Lung (tissue), 12 donors: Measurements from ENCODE around the gene FBXO40. TPM values are rescaled to one million over a fixed set of nuclear protein-coding genes. Genes with fewer than 3 reads are reported as not detected.
A peak's percentile ranks its signal among the peaks of the same experiment; 100 is the strongest.

Experiments
- ATAC-seq: fragments of 200-7000 bp; cut with Tn5 transposase; one replicate; pipeline ENCODE4 v1.9.1; 2020; ENCODE audit warnings: moderate number of reproducible peaks; ENCODE audit not compliant: insufficient read depth, low FRiP score
- DNase-seq, 3 donors: peaks; one replicate each; pipeline ENCODE4 v3.0.0-alpha.2; 2013 to 2017
- H3K27ac ChIP-seq, 2 donors: one replicate each; pipeline ENCODE4 v1.5.1; 2013; ENCODE audit warnings: mild to moderate bottlenecking in 2 of 2, moderate library complexity in 2 of 2, control low read depth in 1 of 2, inconsistent platforms in 1 of 2, low read depth in 1 of 2, low read length in 1 of 2
- H3K27me3 ChIP-seq, 3 donors: one replicate each; pipeline ENCODE4 v1.5.1; 2013; ENCODE audit warnings: low read length in 2 of 3; ENCODE audit not compliant: control insufficient read depth in 3 of 3, insufficient read depth in 3 of 3
- H3K36me3 ChIP-seq, 4 donors: one replicate each; pipeline ENCODE4 v1.5.1; 2013; ENCODE audit warnings: low read length in 4 of 4, mild to moderate bottlenecking in 1 of 4, moderate library complexity in 1 of 4; ENCODE audit not compliant: control insufficient read depth in 4 of 4, insufficient read depth in 4 of 4
- H3K4me1 ChIP-seq, 5 donors: one replicate each; pipeline ENCODE4 v1.5.1; 2013; ENCODE audit warnings: low read length in 5 of 5, mild to moderate bottlenecking in 2 of 5, moderate library complexity in 1 of 5; ENCODE audit not compliant: control insufficient read depth in 5 of 5, insufficient read depth in 5 of 5
- H3K4me3 ChIP-seq: one replicate; pipeline ENCODE4 v1.5.1; 2013; ENCODE audit warnings: mild to moderate bottlenecking, control low read depth, moderate library complexity
- H3K9ac ChIP-seq, 2 donors: one replicate each; pipeline ENCODE4 v1.5.1; 2013; ENCODE audit warnings: low read length in 2 of 2, control low read depth in 1 of 2; ENCODE audit not compliant: insufficient read depth in 1 of 2
- H3K9me3 ChIP-seq, 4 donors: one replicate each; pipeline ENCODE4 v1.5.1; 2013; ENCODE audit warnings: low read length in 3 of 4, mild to moderate bottlenecking in 1 of 4, moderate library complexity in 1 of 4; ENCODE audit not compliant: control insufficient read depth in 4 of 4, insufficient read depth in 3 of 4
- CTCF ChIP-seq: IDR thresholded peaks from 2 replicates; pipeline ENCODE4 v1.5.1; 2012; ENCODE audit warnings: mild to moderate bottlenecking; ENCODE audit errors: control extremely low read depth, extremely low read depth
- WGBS, 2 donors: extraction: QIAGEN DNeasy Blood & Tissue Kit; methylation state at CpG; one replicate each; pipeline ENCODE4 v1.1.7; 2013; 5-methylcytosine and 5-hydroxymethylcytosine counted together
- polyA plus RNA-seq, 2 donors: library from polyadenylated mRNA; stranded (reverse); fragments of 200-250 nt; gene quantifications; one replicate each; pipeline ENCODE4 v1.2.1, GENCODE V29; 2013
- total RNA-seq, 2 donors: library from RNA; depleted of rRNA in 1 of 2; stranded (reverse); fragments of >200 nt in 1 of 2; gene quantifications; one replicate each; pipeline ENCODE4 v1.2.1, GENCODE V29; 2014 to 2021
- donor health status: control.
- donor health status: control.
- donor health status: Bipolar disorder and iron deficiency.
- donor health status: healthy.
- donor health status: DM: yes; HTN: yes; CAD: no.

Gene FBXO40
- total and polyA plus RNA-seq, 4 donors: 0.03 to 0.06 TPM; not detected in 2

DNA sequence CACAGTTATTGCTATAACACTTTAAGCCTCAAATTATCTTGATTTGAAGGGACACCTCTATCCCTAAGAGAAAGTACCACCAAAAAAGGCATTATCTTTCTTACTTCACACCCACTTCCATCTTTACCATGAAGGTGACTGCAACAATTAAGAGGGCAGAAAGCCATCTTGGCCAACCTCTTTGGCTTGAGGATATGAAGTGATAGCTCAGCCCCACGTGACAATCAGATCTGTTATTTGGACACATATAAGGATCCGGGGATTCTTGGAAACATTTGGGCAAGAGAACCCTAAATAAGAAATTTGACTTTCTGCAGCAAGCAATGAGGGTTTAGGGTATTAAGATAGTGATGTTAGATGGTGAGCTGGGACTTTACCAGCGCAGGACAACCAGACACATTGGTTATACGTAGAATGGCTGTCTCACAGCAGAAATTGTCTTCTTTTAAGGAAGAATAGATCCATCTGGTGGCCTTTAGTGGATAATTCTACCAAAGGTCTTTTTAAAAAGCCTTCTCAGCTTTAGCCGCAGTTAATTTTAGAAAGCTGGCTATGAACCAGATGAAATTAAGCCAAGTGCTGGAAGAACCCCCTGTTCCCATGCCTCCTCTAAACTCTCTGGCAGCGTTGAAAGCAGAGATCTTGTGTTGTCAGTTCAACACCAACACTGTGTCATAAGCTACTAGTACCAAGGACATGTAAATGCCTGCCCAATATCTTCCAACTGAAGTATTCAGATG lies 55.2 kb downstream of the FBXO40 start:
- TF ChIP-seq CTCF: no peak
- 76 to 85% methylated on average over 6 of the region's 6 CpGs for WGBS, 2 donors
- peak overlapping the region in 1 of 2 donors; percentile 80 for H3K27ac ChIP-seq
- no peak overlapping the region for H3K9ac ChIP-seq
- DNase-seq (peak; percentile 33 to 88 (median 80)), ATAC-seq (no peak)
- H3K4me1 ChIP-seq: peaks cover 0 to 9% (median 0%) of the 10 kb centered on the region in 5 donors
- no peaks in the 10 kb centered on the region for H3K27me3 ChIP-seq
- H3K36me3 ChIP-seq: peaks cover 0 to 6% (median 0%) of the 10 kb centered on the region in 4 donors
- H3K4me3 ChIP-seq: no peak overlapping the region
- peaks cover 0 to 2% (median 0%) of the 10 kb centered on the region in 4 donors for H3K9me3 ChIP-seq

GRCh38 chr3:121649645-121650044 lies 56.5 kb downstream of the FBXO40 start:
- Histone ChIP-seq H3K9me3 (peaks cover 0 to 2% (median 0%) of the 10 kb centered on the region in 4 donors), H3K9ac (no peak overlapping the region), H3K36me3 (peaks cover 0 to 4% (median 0%) of the 10 kb centered on the region in 4 donors), H3K4me1 (peaks cover 0 to 9% (median 0%) of the 10 kb centered on the region in 5 donors), H3K27me3 (no peaks in the 10 kb centered on the region), H3K4me3 (no peak overlapping the region), H3K27ac (peak overlapping the region in 1 of 2 donors; percentile 74)
- TF ChIP-seq CTCF: no peak
- ATAC-seq (no peak), DNase-seq (no peak)

- TF ChIP-seq CTCF: no peak
- Histone ChIP-seq H3K4me3 (no peak overlapping the region), H3K27ac (no peak overlapping the region), H3K4me1 (peaks cover 0 to 9% (median 0%) of the 10 kb centered on the region in 5 donors), H3K9me3 (peaks cover 0 to 2% (median 0%) of the 10 kb centered on the region in 4 donors), H3K36me3 (no peaks in the 10 kb centered on the region), H3K9ac (no peak overlapping the region), H3K27me3 (no peaks in the 10 kb centered on the region)
- peak in 2 of 3 donors; percentile 10 to 18 for DNase-seq
- no peak for ATAC-seq
These were observed 58.5 kb downstream of the FBXO40 start for GRCh38 chr3:121651684-121652083.
